Fibroblast of gingiva (primary cell): ENCODE results near the gene CD3E.
"Not testable (repeated sequence)": the region's sequence is repeated elsewhere in the genome, so short reads cannot be mapped to it uniquely, and the experiment has no call there.

ENCODE experiments used
- DNase-seq: peaks from one replicate; pipeline ENCODE4 v3.0.0-alpha.2; 2011; ENCODE audit warnings: low read depth

CD3E gene

GRCh38 chr11:118290923-118291322 lies 13.6 kb upstream of the CD3E start:
- no peak for DNase-seq

DNA sequence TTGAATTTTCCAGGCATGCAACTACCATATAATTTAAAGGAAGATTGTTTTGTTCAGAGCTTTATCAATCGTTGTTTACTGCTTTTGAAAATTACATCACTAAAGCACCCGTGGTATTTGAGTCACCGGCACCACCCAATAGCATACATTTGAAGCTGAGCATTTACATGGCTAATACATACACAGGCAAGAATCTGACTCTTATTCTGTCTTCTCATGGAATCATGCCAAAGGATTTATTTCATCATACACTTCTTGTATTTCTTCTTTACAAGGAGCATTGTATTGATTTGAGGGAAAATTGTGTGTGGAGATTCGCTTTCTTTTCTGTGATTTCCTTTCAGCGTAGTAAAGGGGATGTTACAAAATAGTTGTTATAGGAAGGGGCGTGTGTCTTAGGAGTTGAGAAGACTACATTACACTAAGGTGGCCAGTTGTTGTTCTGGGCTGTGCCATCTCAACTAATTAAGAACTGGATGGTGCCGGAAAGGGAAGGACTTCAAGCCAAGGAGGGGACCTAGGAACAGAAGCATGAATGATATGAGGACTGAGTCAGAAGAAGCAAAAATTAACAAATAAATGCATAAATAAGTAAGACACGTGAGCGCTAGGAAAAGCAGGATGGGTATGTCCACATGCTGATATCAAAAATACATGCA lies 12.9 kb upstream of the CD3E start:
- peak; percentile 11 for DNase-seq

GRCh38 chr11:118294053-118294452 lies 10.5 kb upstream of the CD3E start:
- no peak for DNase-seq

DNA sequence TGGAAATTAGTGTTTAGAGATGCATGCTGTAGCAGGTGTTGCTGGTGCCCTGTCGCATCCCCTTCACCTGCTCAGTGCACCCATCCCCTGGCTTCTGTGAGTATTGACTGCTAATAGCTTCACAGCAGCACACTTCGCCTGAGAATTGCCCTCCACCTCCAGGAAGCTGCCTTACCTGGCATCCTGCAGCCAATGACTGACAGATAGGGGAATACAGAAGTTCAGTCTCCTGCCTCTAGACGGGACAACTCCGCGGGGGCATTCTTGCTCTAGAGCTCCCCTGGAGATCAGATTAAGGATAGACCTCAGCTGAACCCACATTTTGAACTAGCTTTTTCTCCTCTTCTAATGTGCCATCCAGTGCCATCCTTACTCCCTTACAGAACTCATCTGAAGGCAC lies 9.3 kb upstream of the CD3E start:
- no peak for DNase-seq

- DNase-seq, result no peak
Measured at GRCh38 chr11:118295815-118296454, 8.6 kb upstream of the CD3E start.

GRCh38 chr11:118301600-118302195 lies 2.8 kb upstream of the CD3E start:
- DNase-seq, result no peak

DNA sequence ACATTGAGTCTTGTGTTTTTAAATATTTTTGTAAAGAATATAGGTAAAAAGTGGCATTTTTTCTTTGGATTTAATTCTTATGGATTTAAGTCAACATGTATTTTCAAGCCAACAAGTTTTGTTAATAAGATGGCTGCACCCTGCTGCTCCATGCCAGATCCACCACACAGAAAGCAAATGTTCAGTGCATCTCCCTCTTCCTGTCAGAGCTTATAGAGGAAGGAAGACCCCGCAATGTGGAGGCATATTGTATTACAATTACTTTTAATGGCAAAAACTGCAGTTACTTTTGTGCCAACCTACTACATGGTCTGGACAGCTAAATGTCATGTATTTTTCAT lies 333 bp upstream of the CD3E start:
- no peak for DNase-seq

GRCh38 chr11:118305726-118306125 lies 1.2 kb downstream of the CD3E start:
- no peak for DNase-seq

DNA sequence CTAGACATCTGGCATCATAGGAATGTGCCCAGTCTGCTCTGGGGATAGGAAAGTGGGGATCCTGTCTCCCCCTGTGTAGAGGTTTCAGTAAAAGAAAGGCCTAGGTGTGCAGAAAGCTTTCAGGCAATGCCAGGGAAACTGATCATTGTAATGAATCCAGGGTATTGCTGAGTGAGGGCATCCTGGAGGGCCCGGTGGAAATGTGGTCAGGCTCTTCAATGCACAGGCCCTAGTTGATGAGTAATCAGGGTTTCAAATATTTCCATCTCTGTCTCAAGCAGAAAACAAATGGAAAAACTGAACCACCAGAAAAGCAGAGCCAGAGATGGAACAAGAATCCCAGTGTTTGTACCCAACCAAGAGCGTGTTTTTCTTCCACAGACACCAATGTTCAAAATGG lies 2.0 kb downstream of the CD3E start:
- DNase-seq, result no peak

DNA sequence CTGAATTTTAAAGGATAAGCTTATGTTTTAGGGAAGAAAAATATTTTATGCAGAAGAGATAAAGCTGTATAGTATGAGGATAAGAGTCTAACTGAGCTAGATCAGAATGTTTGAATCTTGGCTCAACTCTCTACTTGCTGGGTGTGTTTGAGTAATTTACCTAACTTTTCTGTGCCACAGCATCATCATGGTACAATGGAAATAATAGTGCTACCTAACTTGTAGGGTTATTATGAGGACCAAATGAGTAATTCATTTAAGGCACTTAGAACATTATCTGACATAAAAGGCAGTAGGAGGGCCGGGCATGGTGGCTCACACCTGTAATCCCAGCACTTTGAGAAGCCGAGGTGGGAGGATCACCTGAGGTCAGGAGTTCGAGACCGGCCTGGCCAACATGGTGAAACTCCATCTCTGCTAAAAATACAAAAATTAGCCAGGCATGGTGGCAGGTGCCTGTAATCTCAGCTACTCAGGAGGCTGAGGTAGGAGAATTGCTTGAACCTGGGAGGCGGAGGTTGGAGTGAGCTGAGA lies 4.5 kb downstream of the CD3E start:
- DNase-seq, result not testable (repeated sequence)

- no peak for DNase-seq
Measured at GRCh38 chr11:118310271-118310670, 5.7 kb downstream of the CD3E start.

DNA sequence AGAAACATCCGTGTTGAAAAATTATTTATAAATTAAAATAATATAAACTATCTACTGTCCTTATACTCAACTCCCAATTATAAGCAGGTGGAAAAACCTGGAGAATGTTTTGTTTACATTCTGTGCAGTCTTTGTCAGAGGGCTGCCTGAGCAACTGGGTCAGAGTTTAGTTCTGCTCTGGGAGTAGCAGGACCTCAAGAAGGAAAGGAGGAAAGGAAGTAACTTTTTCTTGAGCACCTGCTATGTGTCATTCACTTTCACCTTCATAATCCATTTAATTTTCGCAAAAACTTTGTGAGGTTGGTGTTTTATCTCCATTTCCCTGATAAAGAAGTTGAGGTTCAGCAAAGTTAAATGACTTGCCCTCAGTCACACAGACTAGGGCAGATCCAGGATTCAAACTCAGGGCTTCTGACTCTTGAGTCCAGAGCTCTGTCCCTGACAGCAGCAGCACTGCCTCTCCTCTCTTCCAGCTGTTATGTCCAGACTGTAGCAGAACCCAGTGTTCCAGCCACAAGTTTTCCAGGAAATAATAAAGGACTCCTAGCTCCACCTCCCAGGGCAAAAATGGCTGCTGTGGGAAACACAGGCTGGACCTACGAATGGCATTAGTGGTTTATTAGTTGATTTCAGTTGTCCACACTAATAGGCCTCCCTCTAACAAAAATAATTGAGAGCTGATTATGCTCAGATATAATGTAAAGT lies 6.4 kb downstream of the CD3E start:
- DNase-seq, result no peak

- no peak for DNase-seq
Measured at GRCh38 chr11:118311518-118311917, 7.0 kb downstream of the CD3E start.

DNA sequence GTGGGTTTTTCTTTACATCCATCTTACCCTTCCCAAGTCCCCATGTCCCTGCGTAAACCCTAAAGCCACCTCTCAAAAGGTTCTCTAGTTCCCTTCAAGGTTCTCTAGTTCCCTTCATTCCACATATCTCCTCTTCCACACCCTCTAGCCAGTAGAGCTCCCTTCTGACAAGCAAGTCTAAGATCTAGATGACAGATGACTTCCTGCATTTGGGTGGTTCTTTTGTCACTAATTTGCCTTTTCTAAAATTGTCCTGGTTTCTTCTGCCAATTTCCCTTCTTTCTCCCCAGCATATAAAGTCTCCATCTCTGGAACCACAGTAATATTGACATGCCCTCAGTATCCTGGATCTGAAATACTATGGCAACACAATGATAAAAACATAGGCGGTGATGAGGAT lies 7.8 kb downstream of the CD3E start:
- no peak for DNase-seq

GRCh38 chr11:118313242-118313641 lies 8.7 kb downstream of the CD3E start:
- DNase-seq, result no peak

DNA sequence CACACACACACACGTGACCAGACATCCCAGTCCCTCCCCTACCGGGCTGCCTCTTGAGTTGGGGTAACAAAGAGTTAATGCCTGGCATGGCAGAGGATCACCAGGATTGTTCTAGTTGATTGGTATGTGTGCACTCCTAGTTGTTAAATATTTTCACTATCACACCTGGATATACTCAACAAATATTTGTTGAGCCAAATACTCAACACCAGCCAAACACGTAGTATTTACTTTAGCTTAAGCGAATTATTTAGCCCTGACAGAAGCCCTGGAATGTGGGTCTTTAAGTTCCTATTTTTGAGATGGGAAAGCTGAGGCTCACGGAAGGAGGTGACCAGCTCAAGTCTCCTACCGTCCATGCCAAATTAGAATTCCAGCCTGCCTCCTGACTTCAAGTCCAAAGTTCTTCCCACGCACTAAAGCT lies 10.5 kb downstream of the CD3E start:
- DNase-seq, result no peak

DNA sequence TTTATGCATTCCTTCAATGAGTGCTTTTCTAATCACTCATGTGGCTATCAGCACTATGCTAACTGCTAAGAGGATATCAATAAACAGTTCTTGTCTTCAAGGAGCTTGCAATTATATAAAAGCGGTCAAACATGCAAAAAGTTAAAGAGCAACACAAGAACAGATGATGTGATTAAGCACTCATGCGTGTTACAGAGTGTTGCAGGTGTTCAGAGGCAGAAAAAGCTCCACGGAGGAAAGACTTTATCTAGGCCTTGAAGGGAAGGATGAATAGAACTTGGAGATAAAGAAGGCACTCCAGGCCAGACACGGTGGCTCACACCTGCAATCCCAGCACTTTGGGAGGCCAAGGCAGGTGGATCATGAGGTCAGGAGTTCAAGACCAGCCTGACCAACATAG lies 13.6 kb downstream of the CD3E start:
- DNase-seq, result no peak

- no peak for DNase-seq
Measured at GRCh38 chr11:118318581-118319336, 14.2 kb downstream of the CD3E start.

GRCh38 chr11:118319337-118319707 lies 14.8 kb downstream of the CD3E start:
- DNase-seq, result no peak

DNA sequence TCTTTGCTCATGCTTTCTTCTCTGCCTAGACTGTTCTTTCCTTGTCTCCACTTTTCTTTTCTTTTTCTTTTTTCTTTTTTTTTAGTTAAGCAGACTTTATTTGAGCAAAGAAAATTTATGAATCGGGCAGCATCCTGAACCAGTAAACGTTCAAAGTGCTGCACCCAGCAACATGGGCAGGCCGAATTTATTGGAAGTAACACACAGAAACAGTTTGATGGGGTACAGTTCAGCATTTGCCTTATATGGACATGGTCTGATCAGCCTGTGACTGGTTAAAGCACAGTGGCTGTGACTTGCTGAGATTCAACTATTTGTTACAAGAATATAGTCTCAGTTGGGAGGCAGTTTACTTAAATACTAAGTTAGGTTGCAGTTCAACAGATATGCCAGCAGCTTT lies 16.0 kb downstream of the CD3E start:
- no peak for DNase-seq

- DNase-seq, result no peak
Measured at GRCh38 chr11:118321386-118322082, 17.0 kb downstream of the CD3E start.

- no peak for DNase-seq
Measured at GRCh38 chr11:118322721-118323120, 18.2 kb downstream of the CD3E start.
